Erythroblast (primary cell): ENCODE results near the gene PFN2.

ENCODE experiments used
- DNase-seq, 2 experiments: peaks; one replicate each; lab custom pipeline; 2025; lab: John Stamatoyannopoulos, UW
- POLR2A ChIP-seq: IDR thresholded peaks from 2 replicates; pipeline ENCODE4 v1.6.1; 2011; ENCODE audit warnings: mild to moderate bottlenecking, low read length

The PFN2 gene

DNA sequence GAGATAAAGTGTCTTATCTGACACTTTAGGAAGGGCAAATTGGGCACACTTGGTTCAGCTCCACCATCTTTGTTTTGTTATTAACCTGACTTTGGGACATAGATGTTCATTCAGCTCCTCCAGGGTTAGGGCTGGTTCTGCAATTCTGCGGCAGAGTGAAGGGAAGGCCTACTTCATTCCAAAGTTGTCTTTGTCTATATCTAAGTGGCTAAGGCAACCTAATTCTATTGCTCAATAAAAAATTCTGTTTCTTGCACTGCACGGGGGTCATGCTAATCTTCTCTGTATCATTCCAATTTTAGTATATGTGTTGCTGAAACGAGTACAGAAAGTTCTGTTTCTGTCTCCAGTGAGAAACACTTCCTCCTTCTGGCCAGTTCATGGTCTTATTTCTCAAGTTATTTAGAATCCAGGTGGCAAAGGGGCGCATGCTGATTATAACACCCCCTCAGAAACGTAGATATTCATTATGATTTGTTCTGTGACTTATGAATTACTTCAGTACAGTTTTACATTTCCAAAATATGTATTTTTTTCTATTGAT, 53.5 kb downstream of the PFN2 start:
- no peak for TF ChIP-seq POLR2A
- no peak for DNase-seq
